Endothelial cell (in vitro differentiated cells): Measurements from ENCODE around the gene KIF16B. TPM values are rescaled to one million over a fixed set of nuclear protein-coding genes. Genes with fewer than 3 reads are reported as not detected.
"Not testable (repeated sequence)": the region's sequence is repeated elsewhere in the genome, so short reads cannot be mapped to it uniquely, and the experiment has no call there.

Experiments used
- DNase-seq: peaks from one replicate; pipeline ENCODE4 v3.0.0; 2021; ENCODE audit warnings: low spot score
- H3K27ac Mint-ChIP-seq: one replicate; pipeline ENCODE4 v1.8.0; 2021; ENCODE audit warnings: mixed read lengths, inconsistent platforms; ENCODE audit not compliant: unreplicated experiment
- H3K27me3 Mint-ChIP-seq: one replicate; pipeline ENCODE4 v1.8.0; 2021; ENCODE audit warnings: mild to moderate bottlenecking, moderate library complexity, mixed read lengths, inconsistent platforms; ENCODE audit not compliant: unreplicated experiment
- H3K36me3 Mint-ChIP-seq: one replicate; pipeline ENCODE4 v1.8.0; 2021; ENCODE audit warnings: mild to moderate bottlenecking, low read depth, mixed read lengths, inconsistent platforms; ENCODE audit not compliant: unreplicated experiment
- H3K4me1 Mint-ChIP-seq: one replicate; pipeline ENCODE4 v1.8.0; 2021; ENCODE audit warnings: mild to moderate bottlenecking, mixed read lengths, inconsistent platforms; ENCODE audit not compliant: unreplicated experiment
- H3K4me3 Mint-ChIP-seq: one replicate; pipeline ENCODE4 v1.8.0; 2021; ENCODE audit warnings: mild to moderate bottlenecking, mixed read lengths, inconsistent platforms; ENCODE audit not compliant: unreplicated experiment
- H3K9me3 Mint-ChIP-seq: one replicate; pipeline ENCODE4 v1.8.0; 2021; ENCODE audit warnings: mixed read lengths, inconsistent platforms; ENCODE audit not compliant: unreplicated experiment
- total RNA-seq: library from RNA; stranded (reverse); fragmentation: NEBNext Ultra II Directional; extraction: Animal tissue kit (Norgen Biotek cat#: 25700); gene quantifications from one replicate; pipeline ENCODE4 v1.2.1, GENCODE V29; 2021; ENCODE audit not compliant: unreplicated experiment
- TF ChIP-seq, protein P1 (sequence below): fragments of 200-600 bp; sonication (generic); IDR thresholded peaks from one replicate; pipeline ENCODE4 v1.5.0; 2021; ENCODE audit warnings: antibody characterized with exemption; ENCODE audit not compliant: unreplicated experiment

KIF16B gene
- total RNA-seq, 1 donor from 2014 or later: 10.5 TPM

DNA sequence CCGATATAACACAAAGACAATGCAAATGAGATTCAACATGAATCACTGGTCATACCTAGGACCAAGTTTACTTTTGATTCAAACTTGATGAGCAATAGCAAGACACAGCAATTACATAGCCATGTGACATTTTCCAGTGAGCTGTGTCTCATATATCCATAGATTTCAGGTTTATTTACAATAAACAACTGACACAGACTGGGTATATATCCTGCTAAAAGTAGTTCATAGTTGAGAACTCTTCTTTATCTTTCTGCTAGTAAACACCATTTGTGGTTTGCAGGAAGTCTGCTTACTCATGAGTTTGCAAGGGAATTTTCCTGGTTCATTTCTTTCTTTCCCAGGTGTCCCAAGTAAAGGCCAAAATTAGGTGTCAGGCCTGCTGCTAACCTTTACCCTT is 343.4 kb downstream of the KIF16B start:
- DNase-seq: no peak
- Mint-ChIP-seq H3K4me3 (no peak overlapping the region), H3K27me3 (no peaks in the 10 kb centered on the region), H3K4me1 (no peaks in the 10 kb centered on the region), H3K36me3 (no peaks in the 10 kb centered on the region), H3K27ac (no peak overlapping the region), H3K9me3 (no peaks in the 10 kb centered on the region)
- TF ChIP-seq, protein P1, sequence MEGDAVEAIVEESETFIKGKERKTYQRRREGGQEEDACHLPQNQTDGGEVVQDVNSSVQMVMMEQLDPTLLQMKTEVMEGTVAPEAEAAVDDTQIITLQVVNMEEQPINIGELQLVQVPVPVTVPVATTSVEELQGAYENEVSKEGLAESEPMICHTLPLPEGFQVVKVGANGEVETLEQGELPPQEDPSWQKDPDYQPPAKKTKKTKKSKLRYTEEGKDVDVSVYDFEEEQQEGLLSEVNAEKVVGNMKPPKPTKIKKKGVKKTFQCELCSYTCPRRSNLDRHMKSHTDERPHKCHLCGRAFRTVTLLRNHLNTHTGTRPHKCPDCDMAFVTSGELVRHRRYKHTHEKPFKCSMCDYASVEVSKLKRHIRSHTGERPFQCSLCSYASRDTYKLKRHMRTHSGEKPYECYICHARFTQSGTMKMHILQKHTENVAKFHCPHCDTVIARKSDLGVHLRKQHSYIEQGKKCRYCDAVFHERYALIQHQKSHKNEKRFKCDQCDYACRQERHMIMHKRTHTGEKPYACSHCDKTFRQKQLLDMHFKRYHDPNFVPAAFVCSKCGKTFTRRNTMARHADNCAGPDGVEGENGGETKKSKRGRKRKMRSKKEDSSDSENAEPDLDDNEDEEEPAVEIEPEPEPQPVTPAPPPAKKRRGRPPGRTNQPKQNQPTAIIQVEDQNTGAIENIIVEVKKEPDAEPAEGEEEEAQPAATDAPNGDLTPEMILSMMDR: no peak

DNA sequence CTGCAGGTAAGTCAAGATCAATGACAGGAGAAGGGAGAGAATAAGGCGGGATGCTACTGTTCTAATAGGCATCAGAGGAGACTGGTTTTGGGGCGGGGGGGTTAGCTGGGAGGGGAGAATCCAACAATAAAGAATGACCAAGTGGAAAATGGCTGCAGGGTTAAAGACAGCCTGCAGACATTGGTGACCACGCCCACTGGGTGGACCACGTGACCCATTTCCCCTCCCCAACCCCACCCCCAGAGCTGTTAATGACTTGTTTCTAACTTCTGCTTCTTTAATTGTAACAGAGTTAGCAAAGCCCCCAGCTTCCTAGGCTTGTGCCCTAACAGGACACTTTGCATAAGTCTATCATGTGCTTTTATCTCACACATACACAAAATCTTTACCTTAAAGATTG is 344.5 kb downstream of the KIF16B start:
- H3K4me1 Mint-ChIP-seq: no peaks in the 10 kb centered on the region
- H3K27me3 Mint-ChIP-seq: no peaks in the 10 kb centered on the region
- H3K27ac Mint-ChIP-seq: no peak overlapping the region
- H3K9me3 Mint-ChIP-seq: no peaks in the 10 kb centered on the region
- TF ChIP-seq, protein P1: no peak
- no peak overlapping the region for H3K4me3 Mint-ChIP-seq
- no peaks in the 10 kb centered on the region for H3K36me3 Mint-ChIP-seq
- no peak for DNase-seq

DNA sequence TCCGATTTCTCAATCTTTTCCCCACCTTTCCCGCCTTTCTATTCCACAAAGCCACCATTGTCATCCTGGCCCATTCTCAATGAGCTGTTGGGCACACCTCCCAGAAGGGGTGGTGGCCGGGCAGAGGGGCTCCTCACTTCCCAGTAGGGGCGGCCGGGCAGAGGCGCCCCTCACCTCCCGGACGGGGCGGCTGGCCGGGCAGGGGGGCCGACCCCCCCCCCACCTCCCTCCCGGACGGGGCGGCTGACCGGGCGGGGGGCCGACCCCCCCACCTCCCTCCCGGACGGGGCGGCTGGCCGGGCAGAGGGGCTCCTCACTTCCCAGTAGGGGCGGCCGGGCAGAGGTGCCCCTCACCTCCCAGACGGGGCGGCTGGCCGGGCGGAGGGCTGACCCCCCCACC is 346.3 kb downstream of the KIF16B start:
- not testable (repeated sequence) for H3K4me1 Mint-ChIP-seq, H3K4me3 Mint-ChIP-seq, H3K27ac Mint-ChIP-seq, H3K27me3 Mint-ChIP-seq, H3K36me3 Mint-ChIP-seq, H3K9me3 Mint-ChIP-seq
- peak; percentile 10 for DNase-seq

DNA sequence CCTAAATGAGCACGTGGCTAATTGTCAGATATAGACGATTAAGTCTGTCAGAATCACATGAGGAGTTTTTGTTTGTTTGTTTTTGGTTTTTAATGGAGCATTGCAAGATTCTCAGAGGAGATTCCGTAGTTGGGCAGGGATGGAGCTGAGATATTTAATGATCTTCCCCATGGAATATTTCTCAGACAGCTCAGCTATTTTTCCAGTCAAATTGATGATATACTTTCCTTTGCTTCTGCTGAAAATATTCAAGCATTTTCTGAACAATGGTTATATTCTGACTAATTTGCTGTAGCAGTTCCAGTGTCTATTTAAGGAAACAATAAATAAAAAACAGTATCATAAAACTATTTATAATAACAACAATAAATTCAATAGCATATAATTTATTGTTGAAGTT is 348.4 kb downstream of the KIF16B start:
- DNase-seq: no peak
- Mint-ChIP-seq H3K4me3 (no peak overlapping the region), H3K4me1 (no peaks in the 10 kb centered on the region), H3K36me3 (no peaks in the 10 kb centered on the region), H3K27me3 (no peaks in the 10 kb centered on the region), H3K27ac (no peak overlapping the region), H3K9me3 (no peaks in the 10 kb centered on the region)
- TF ChIP-seq, protein P1: no peak

DNA sequence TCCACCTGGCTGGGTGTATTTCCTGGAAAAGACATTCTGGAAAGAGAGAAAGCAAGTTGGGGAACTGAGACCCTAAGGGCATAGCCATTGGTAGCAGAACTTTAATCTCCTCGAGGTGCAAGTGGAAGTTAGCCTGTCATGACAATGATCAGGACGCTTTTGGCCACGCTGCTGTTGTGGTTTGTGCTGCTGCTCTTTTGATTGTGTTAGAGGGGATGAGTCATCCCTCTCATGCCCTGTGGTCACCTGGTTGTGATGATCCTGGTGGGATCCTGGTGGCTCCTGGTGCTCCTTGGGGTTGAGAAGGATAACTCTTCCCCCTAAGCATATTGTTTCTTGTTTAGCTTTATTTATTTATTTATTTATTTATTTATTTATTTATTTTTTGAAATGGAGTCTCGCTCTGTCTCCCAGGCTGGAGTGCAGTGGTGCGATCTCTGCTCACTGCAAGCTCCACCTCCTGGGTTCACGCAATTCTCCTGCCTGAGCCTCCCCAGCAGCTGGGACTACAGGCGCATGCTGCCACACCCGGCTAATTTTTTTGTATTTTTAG is 350.3 kb downstream of the KIF16B start:
- Mint-ChIP-seq H3K9me3 (no peaks in the 10 kb centered on the region), H3K4me1 (peaks cover 3% of the 10 kb centered on the region), H3K27ac (no peak overlapping the region), H3K36me3 (no peaks in the 10 kb centered on the region), H3K4me3 (no peak overlapping the region), H3K27me3 (no peaks in the 10 kb centered on the region)
- TF ChIP-seq, protein P1: no peak
- DNase-seq: no peak

Other genes with a start within 250 kb of the KIF16B start
- 61.9 TPM for gene SNRPB2, start 156.6 kb upstream of the KIF16B start, total RNA-seq
- 4.5 TPM for gene OTOR, start 174.9 kb upstream of the KIF16B start, total RNA-seq